ENCODE measurements around the gene TPCN1.

TPCN1 gene

DNA sequence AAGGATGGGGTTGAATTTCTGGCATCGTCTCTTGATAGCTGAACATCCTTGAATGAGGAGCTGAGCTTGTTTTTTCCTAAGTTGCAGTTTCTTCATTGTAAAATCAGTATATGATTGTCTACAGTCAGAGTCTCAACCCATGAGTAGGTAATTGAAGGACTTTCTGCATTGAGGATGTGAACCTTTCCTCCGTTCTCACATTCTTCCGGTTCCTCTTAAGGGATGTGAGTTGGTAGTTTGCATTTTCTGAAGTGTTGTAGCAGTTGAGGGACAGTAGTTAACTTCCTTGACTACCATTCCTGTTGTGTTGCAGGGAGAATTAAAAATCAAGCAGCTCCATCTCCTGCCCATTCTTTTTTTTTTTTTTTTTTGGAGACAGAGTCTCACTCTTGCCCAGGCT, 19.1 kb downstream of the TPCN1 start:
- peak overlapping the region; percentile 98 for H3K27ac ChIP-seq (ENCODE audit: poor library complexity, severe bottlenecking)
- ATAC-seq (ENCODE audit: low read depth) (no peak), DNase-seq (ENCODE audit: low spot score) (no peak)
- TF ChIP-seq, protein P1, sequence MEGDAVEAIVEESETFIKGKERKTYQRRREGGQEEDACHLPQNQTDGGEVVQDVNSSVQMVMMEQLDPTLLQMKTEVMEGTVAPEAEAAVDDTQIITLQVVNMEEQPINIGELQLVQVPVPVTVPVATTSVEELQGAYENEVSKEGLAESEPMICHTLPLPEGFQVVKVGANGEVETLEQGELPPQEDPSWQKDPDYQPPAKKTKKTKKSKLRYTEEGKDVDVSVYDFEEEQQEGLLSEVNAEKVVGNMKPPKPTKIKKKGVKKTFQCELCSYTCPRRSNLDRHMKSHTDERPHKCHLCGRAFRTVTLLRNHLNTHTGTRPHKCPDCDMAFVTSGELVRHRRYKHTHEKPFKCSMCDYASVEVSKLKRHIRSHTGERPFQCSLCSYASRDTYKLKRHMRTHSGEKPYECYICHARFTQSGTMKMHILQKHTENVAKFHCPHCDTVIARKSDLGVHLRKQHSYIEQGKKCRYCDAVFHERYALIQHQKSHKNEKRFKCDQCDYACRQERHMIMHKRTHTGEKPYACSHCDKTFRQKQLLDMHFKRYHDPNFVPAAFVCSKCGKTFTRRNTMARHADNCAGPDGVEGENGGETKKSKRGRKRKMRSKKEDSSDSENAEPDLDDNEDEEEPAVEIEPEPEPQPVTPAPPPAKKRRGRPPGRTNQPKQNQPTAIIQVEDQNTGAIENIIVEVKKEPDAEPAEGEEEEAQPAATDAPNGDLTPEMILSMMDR (IDR thresholded peaks at IDR 0.05; ENCODE audit: poor library complexity, severe bottlenecking), result no peak
- peaks cover 43% of the 10 kb centered on the region for H3K4me1 ChIP-seq (ENCODE audit: insufficient read depth, poor library complexity, severe bottlenecking)
- H3K9me3 ChIP-seq (ENCODE audit: severe bottlenecking), result no peaks in the 10 kb centered on the region
- no peaks in the 10 kb centered on the region for H3K27me3 ChIP-seq (ENCODE audit: insufficient read depth, poor library complexity, severe bottlenecking)
- H3K36me3 ChIP-seq (ENCODE audit: low read depth), result peaks cover 24% of the 10 kb centered on the region
- no peak overlapping the region for H3K4me3 ChIP-seq (ENCODE audit: severe bottlenecking)

DNA sequence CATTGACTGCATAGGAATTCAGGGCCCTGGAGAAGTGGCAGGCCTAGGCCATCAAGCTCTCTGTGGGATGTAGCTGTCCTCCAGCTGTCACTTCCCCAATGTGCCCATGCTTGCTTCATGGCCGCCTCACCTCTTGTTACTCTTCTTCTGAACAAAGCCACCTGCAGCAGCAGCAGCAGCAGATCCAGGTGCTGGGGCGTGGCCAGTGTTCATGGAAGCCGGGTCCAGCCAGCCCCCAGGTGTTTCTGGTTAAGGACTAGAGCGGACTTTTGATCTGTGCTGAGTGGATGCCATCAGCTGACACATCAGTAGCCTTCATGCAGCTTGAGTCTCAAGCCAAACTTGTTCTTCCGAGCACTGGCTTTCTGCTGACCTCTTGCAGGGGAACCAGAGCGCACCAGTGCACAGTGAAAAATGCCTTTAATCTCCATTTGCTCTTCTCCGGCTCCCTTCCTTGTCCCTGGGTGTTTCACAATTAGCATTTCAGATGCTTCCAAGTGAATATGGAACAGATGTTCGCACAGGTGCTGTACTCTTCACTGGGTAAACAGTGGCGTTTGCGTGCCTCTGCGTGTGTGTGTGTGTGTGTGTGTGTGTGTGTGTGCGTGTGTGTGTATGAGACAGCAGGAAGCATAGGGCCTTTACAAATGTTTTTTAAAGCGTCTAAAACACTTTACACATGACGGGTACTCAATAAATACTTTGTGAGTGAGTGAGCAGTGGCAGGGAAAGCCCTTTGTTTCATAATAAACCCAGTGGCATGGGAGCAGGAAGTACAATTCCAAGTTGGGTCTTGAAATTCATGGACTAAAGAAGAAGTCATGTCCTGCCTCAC, 20.1 kb downstream of the TPCN1 start:
- H3K4me1 ChIP-seq (ENCODE audit: insufficient read depth, poor library complexity, severe bottlenecking), result peaks cover 51% of the 10 kb centered on the region
- peak overlapping the region; percentile 98 for H3K27ac ChIP-seq (ENCODE audit: poor library complexity, severe bottlenecking)
- H3K9me3 ChIP-seq (ENCODE audit: severe bottlenecking), result no peaks in the 10 kb centered on the region
- DNase-seq (ENCODE audit: low spot score) (no peak), ATAC-seq (ENCODE audit: low read depth) (peak; percentile 60)
- H3K36me3 ChIP-seq (ENCODE audit: low read depth), result peaks cover 25% of the 10 kb centered on the region
- H3K4me3 ChIP-seq (ENCODE audit: severe bottlenecking), result no peak overlapping the region
- H3K27me3 ChIP-seq (ENCODE audit: insufficient read depth, poor library complexity, severe bottlenecking), result no peaks in the 10 kb centered on the region
- TF ChIP-seq, protein P1 (IDR thresholded peaks at IDR 0.05; ENCODE audit: poor library complexity, severe bottlenecking), result no peak

DNA sequence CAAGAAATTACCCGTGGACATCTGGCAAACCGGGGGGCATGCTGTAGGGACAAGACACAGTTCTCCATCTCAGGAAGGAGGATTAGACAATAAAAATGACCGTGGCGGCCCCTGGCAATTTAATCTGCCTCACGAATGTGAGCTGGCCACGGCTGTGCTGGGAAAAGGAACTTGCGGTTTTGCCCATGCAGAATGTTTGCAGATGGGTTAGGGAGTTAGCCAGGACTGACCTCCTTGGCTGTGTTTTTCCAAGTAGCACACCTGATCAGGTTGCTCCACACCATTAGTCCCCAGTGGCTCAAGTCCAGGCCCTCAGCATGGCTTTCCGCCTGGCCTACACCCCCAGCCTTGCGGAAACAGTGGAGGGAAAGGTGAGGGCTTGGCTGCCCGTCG, 20.8 kb downstream of the TPCN1 start:
- Histone ChIP-seq H3K4me1 (ENCODE audit: insufficient read depth, poor library complexity, severe bottlenecking) (peaks cover 57% of the 10 kb centered on the region), H3K9me3 (ENCODE audit: severe bottlenecking) (no peaks in the 10 kb centered on the region), H3K27me3 (ENCODE audit: insufficient read depth, poor library complexity, severe bottlenecking) (no peaks in the 10 kb centered on the region), H3K27ac (ENCODE audit: poor library complexity, severe bottlenecking) (peak overlapping the region; percentile 98), H3K4me3 (ENCODE audit: severe bottlenecking) (no peak overlapping the region), H3K36me3 (ENCODE audit: low read depth) (peaks cover 30% of the 10 kb centered on the region)
- TF ChIP-seq, protein P1 (IDR thresholded peaks at IDR 0.05; ENCODE audit: poor library complexity, severe bottlenecking), result no peak
- ATAC-seq (ENCODE audit: low read depth) (peak; percentile 60), DNase-seq (ENCODE audit: low spot score) (peak; percentile 87)

DNA sequence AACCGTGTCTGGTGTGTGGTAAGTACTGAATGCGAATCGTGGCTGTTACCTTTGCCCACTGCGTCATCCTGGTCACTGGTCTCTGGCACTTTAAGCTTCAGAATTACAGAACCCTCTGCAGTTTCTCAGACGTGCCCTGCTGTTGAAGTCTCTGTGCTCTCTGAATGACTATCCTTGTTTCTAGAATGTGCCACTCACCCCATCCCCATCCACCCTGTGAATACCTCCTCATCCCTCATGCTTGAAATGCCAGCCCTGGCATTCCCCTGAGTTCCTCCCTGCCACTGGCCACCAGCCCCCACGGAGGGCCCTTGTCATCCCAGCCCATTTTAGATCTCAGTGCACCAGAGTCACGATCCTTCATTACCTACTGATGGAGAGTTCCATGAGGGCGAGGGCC, 21.3 kb downstream of the TPCN1 start:
- DNase-seq (ENCODE audit: low spot score), result no peak
- Histone ChIP-seq H3K4me1 (ENCODE audit: insufficient read depth, poor library complexity, severe bottlenecking) (peaks cover 61% of the 10 kb centered on the region), H3K27me3 (ENCODE audit: insufficient read depth, poor library complexity, severe bottlenecking) (no peaks in the 10 kb centered on the region), H3K4me3 (ENCODE audit: severe bottlenecking) (no peak overlapping the region), H3K27ac (ENCODE audit: poor library complexity, severe bottlenecking) (peak overlapping the region; percentile 98), H3K9me3 (ENCODE audit: severe bottlenecking) (no peaks in the 10 kb centered on the region), H3K36me3 (ENCODE audit: low read depth) (peaks cover 36% of the 10 kb centered on the region)
- TF ChIP-seq, protein P1 (IDR thresholded peaks at IDR 0.05; ENCODE audit: poor library complexity, severe bottlenecking), result no peak
- ATAC-seq (ENCODE audit: low read depth), result no peak

DNA sequence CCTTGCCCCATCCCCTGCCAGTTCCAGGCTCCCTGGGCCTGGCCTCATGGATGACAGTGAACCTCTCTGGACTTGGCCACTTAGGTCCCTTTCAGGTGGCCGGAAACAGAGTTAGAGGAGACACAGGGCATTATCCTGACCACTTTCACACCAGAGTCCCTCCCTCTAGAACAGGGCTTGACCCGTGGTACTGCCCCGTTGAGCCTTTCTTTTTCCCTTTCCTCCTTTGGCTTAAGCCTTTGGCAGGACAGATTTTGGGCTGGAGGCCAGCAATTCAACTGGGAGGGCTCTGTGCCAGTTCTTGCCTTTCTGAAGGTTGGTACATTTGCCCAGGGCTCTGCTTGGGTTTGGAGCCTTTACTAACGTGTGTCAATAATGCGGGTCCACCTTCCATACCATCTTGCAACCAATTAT, 22.8 kb downstream of the TPCN1 start:
- no peak for DNase-seq (ENCODE audit: low spot score)
- H3K4me3 ChIP-seq (ENCODE audit: severe bottlenecking), result no peak overlapping the region
- ATAC-seq (ENCODE audit: low read depth), result no peak
- no peaks in the 10 kb centered on the region for H3K9me3 ChIP-seq (ENCODE audit: severe bottlenecking)
- peaks cover 32% of the 10 kb centered on the region for H3K36me3 ChIP-seq (ENCODE audit: low read depth)
- H3K27ac ChIP-seq (ENCODE audit: poor library complexity, severe bottlenecking), result peak overlapping the region; percentile 98
- no peaks in the 10 kb centered on the region for H3K27me3 ChIP-seq (ENCODE audit: insufficient read depth, poor library complexity, severe bottlenecking)
- H3K4me1 ChIP-seq (ENCODE audit: insufficient read depth, poor library complexity, severe bottlenecking), result peaks cover 61% of the 10 kb centered on the region
- TF ChIP-seq, protein P1 (IDR thresholded peaks at IDR 0.05; ENCODE audit: poor library complexity, severe bottlenecking), result no peak

Measured in RWPE2 (cell line).